Subcutaneous adipose tissue (tissue), 4 donors: ENCODE data around the gene METTL2A. TPM values are rescaled to one million over a fixed set of nuclear protein-coding genes. Genes with fewer than 3 reads are reported as not detected.
"Not testable (repeated sequence)": the region's sequence is repeated elsewhere in the genome, so short reads cannot be mapped to it uniquely, and the experiment has no call there.

Experiments
- total RNA-seq, 4 donors: library from RNA; depleted of rRNA; stranded (reverse); fragments of >200 nt; gene quantifications; one replicate each; pipeline ENCODE4 v1.1.0, GENCODE V29; 2016
- TF ChIP-seq, protein P1 (sequence below): fragments of 450-650 bp; IDR thresholded peaks from one replicate; pipeline ENCODE4 v1.5.1; 2016; ENCODE audit warnings: low read depth, mild to moderate bottlenecking, control low read depth, antibody characterized with exemption, moderate library complexity

Gene METTL2A, protein sequence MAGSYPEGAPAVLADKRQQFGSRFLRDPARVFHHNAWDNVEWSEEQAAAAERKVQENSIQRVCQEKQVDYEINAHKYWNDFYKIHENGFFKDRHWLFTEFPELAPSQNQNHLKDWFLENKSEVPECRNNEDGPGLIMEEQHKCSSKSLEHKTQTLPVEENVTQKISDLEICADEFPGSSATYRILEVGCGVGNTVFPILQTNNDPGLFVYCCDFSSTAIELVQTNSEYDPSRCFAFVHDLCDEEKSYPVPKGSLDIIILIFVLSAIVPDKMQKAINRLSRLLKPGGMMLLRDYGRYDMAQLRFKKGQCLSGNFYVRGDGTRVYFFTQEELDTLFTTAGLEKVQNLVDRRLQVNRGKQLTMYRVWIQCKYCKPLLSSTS
- 10 to 100 TPM in 3 of 4 donors, 1 to 10 TPM in 1; 8.5 to 21.5 (median 11.4) TPM for total RNA-seq

DNA sequence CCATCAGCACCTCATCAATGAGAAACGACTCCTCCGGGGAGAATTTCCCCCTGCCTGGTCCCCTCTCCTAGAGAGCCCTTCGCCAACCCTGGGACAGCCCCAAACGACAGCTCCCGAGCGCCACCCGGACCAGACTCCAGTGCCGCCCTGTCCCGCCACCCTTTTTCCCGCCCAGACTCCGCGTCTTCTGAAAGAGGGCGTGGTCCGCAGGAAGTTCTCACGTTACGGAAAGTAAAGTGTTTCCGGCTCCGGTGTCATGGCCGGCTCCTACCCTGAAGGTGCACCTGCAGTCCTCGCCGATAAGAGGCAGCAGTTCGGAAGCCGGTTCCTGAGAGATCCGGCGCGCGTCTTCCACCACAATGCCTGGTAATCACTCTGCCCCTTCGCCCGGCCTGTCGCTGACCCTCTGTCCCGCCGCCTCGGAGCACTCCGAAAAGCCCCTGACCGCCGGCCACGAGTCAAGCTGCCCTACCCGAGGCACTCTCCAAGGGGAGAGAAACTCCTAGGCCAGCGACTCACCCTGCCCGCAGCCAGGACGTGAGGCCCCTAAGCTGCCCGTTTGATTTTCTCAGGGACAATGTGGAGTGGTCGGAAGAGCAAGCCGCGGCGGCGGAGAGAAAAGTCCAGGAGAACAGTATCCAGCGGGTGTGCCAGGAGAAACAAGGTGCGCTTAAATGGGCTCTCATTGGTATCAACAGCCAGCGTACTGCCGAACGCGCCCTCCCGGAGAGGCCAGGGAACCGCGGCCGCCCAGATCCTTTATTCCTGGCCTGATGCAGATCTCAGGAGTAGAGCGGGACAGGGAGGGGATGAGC is at the start of gene METTL2A:
Gene METTL2A, plus strand, starts transcription at position 251 of the 815 bp plus-strand sequence. Its CDS starts 6 bp downstream, at position 257.
- TF ChIP-seq, protein P1, sequence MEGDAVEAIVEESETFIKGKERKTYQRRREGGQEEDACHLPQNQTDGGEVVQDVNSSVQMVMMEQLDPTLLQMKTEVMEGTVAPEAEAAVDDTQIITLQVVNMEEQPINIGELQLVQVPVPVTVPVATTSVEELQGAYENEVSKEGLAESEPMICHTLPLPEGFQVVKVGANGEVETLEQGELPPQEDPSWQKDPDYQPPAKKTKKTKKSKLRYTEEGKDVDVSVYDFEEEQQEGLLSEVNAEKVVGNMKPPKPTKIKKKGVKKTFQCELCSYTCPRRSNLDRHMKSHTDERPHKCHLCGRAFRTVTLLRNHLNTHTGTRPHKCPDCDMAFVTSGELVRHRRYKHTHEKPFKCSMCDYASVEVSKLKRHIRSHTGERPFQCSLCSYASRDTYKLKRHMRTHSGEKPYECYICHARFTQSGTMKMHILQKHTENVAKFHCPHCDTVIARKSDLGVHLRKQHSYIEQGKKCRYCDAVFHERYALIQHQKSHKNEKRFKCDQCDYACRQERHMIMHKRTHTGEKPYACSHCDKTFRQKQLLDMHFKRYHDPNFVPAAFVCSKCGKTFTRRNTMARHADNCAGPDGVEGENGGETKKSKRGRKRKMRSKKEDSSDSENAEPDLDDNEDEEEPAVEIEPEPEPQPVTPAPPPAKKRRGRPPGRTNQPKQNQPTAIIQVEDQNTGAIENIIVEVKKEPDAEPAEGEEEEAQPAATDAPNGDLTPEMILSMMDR = not testable (repeated sequence)

DNA sequence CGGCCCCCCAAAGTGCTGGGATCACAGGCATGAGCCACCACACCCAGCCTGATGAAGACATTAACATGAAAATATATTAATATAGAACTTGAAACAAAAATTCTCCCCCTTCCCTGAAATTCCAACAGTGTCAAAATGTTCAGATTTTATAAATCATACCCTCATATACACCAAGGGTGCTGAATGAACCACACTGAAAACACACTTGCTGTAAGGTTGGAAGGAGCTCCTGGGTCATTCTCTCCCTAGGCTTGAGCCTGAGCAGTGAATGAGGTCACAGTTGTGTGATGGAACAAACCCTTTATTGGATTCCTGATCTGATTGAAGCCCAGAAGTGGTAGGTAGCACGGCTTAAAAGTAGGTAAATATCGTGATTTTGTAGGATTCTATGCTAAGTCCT is 43.4 kb upstream of the METTL2A start, which contains the start of gene EFCAB3:
Gene EFCAB3, plus strand, starts transcription at position 301 of the 400 bp plus-strand sequence. CDS start 2,427 bp downstream, outside the sequence.
- TF ChIP-seq, protein P1 = no peak

DNA sequence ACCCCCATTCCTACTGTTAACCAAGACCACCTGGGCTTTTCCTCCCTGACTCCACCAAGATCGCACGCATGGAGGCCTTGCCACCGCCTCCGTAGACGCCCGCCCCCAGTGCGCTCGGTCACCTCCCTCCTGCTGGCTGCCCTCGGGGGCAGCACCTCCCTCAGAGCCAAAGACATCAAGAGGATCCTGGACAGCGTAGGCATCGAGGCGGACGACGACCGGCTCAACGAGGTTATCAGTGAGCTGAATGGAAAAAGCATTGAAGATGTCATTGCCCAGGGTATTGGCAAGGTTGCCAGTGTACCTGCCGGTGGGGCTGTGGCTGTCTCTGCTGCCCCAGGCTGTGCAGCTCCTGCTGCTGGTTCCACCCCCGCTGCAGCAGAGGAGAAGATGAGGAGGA is 42.1 kb upstream of the METTL2A start:
- TF ChIP-seq, protein P1 = no peak

DNA sequence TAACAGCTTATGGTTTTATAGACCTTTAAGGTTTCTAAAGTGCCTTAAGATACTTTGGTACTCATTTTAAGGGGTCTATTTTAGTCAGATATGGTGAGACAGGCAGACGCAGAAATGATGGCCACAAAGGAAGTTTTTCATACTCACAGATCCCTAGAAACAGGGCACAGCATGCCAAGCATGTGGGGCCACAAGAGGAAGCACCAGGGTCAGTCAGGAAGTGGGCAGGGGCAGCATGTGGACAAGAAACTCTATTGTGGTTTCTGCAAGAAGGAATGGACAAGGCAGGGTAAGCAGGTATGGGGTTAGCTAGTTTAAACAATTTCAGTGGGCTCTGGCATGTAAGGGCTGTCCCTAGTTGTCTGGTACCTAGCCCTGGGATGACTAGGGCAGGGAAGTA is 34.8 kb upstream of the METTL2A start:
- TF ChIP-seq, protein P1 = no peak

DNA sequence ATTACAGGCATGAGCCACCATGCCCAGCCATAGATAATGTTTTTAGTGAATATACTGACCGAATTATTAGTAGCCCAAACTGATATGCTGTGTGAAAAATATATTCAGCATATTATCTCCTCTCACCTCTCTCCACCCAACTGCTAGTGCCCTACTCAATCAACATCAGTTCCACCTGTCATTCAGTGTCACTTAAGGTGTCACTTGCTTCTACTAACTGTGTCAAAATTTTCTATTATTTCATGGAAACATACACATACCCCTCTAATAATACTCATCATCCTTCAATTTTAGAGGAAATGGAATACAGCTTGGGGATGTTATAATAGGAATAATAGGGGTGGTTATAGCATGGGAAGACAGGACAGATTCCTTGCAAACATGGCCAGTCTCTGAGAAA is 30.8 kb upstream of the METTL2A start:
- TF ChIP-seq, protein P1 = no peak

DNA sequence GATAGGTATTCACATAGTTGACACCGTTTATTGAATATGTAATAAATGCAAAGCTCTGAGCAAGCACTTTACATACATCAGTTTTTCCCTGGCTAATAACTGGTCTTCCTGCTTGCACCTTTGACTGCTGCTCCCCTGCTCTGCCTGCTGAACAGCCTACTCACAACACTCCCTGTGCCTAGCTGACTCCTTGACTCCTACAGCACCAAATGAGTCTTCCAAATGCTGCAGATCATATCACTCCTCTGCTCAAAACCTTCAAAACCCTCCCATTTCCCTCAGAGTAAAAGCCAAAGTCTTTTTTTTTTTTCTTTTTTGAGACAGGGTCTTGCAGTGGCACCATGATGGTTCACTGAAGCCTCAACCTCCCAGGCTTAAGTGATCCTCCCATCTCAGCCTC is 24.8 kb upstream of the METTL2A start:
- TF ChIP-seq, protein P1 = no peak

DNA sequence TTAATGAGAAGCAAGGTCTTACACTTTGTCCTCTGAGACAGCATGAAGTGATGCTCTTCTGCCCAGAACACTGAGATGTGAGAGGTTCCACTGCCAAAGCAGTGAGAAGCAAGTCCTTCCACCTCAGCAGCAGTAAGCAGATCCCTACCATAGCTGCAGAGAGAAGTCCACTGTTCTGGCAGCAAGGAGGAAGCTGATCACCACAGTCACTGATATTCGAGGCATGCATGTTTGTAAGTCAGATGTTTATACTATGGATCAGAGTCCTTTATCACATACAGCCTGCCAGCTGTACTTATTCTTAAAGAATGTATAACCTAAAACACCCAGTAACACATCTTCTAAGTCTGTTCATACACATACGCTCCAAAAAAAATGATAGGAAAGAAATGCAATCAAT is 18.2 kb upstream of the METTL2A start:
- TF ChIP-seq, protein P1 = no peak
